IPS-18c (cell line): ENCODE data around the gene P2RX3.
"Not testable (repeated sequence)": the region's sequence is repeated elsewhere in the genome, so short reads cannot be mapped to it uniquely, and the experiment has no call there.

ENCODE experiments used
- H3K4me3 ChIP-seq: 2 replicates; pipeline ENCODE4 v1.7.0; 2013; ENCODE audit warnings: low read depth, mild to moderate bottlenecking, low read length, moderate library complexity; ENCODE audit not compliant: insufficient read depth
- H3K9me3 ChIP-seq: one replicate; pipeline ENCODE4 v1.6.1; 2013; ENCODE audit warnings: mild to moderate bottlenecking, low read length, moderate library complexity; ENCODE audit not compliant: control insufficient read depth, insufficient read depth

Gene P2RX3

GRCh38 chr11:57321388-57322255 lies 16.5 kb upstream of the P2RX3 start:
- no peaks in the 10 kb centered on the region for H3K9me3 ChIP-seq
- no peak overlapping the region for H3K4me3 ChIP-seq

- no peaks in the 10 kb centered on the region for H3K9me3 ChIP-seq
- 0 out of 2 replicates have a peak overlapping the region, but pooled peaks have one; percentile 78 for H3K4me3 ChIP-seq
Observed at GRCh38 chr11:57322256-57323166, 15.6 kb upstream of the P2RX3 start.

- Histone ChIP-seq H3K9me3 (no peaks in the 10 kb centered on the region), H3K4me3 (peak overlapping the region; percentile 78)
Observed at GRCh38 chr11:57323167-57323854, 14.8 kb upstream of the P2RX3 start.

- Histone ChIP-seq H3K9me3 (no peaks in the 10 kb centered on the region), H3K4me3 (peak overlapping the region; percentile 78)
Observed at GRCh38 chr11:57323855-57324153, 14.3 kb upstream of the P2RX3 start.

- H3K4me3 ChIP-seq: peak overlapping the region; percentile 78
- H3K9me3 ChIP-seq: no peaks in the 10 kb centered on the region
Observed at GRCh38 chr11:57324154-57324885, 13.8 kb upstream of the P2RX3 start.

- Histone ChIP-seq H3K4me3 (peak within 1 kb of the TSS; percentile 78), H3K9me3 (no peaks in the 10 kb centered on the region)
Observed at GRCh38 chr11:57324886-57325734, 13.0 kb upstream of the P2RX3 start, which contains the start of gene TNKS1BP1. Gene TNKS1BP1 (minus strand): TSS chr11:57324952. CDS start chr11:57321885, 3,067 bp downstream.

GRCh38 chr11:57325735-57326048 lies 12.5 kb upstream of the P2RX3 start:
- H3K4me3 ChIP-seq: peak overlapping the region; percentile 36; the same call in 1 of the 2 replicates
- H3K9me3 ChIP-seq: no peaks in the 10 kb centered on the region

GRCh38 chr11:57327721-57328120 lies 10.4 kb upstream of the P2RX3 start:
- H3K9me3 ChIP-seq: no peaks in the 10 kb centered on the region
- no peak overlapping the region for H3K4me3 ChIP-seq

- no peak overlapping the region for H3K4me3 ChIP-seq
- no peaks in the 10 kb centered on the region for H3K9me3 ChIP-seq
Observed at GRCh38 chr11:57330029-57330428, 8.1 kb upstream of the P2RX3 start.

- Histone ChIP-seq H3K9me3 (no peaks in the 10 kb centered on the region), H3K4me3 (no peak overlapping the region)
Observed at GRCh38 chr11:57331720-57332119, 6.4 kb upstream of the P2RX3 start.

- H3K4me3 ChIP-seq: no peak overlapping the region
Observed at GRCh38 chr11:57332694-57333440, 5.3 kb upstream of the P2RX3 start.

GRCh38 chr11:57335023-57335342 lies 3.2 kb upstream of the P2RX3 start:
- peak overlapping the region; percentile 82 for H3K4me3 ChIP-seq
- H3K9me3 ChIP-seq: no peaks in the 10 kb centered on the region

More at GRCh38 chr11:57332694-57333440, 5.3 kb upstream of the P2RX3 start:
- H3K9me3 ChIP-seq: no peaks in the 10 kb centered on the region

GRCh38 chr11:57335343-57336110 lies 2.6 kb upstream of the P2RX3 start, which contains the start of gene SSRP1:
Gene SSRP1 (minus strand): TSS chr11:57335892. CDS start chr11:57335121, 771 bp downstream.
- H3K9me3 ChIP-seq: no peaks in the 10 kb centered on the region
- H3K4me3 ChIP-seq: peak within 1 kb of the TSS; percentile 82

- Histone ChIP-seq H3K9me3 (no peaks in the 10 kb centered on the region), H3K4me3 (peak overlapping the region; percentile 82; the same call in 1 of the 2 replicates)
Observed at GRCh38 chr11:57336111-57336666, 2.0 kb upstream of the P2RX3 start.

GRCh38 chr11:57336856-57337255 lies 1.3 kb upstream of the P2RX3 start:
- not testable (repeated sequence) for H3K4me3 ChIP-seq, H3K9me3 ChIP-seq
